Naive thymus-derived CD8-positive, alpha-beta T cell (primary cell): Measurements from ENCODE around the gene LCT. TPM values are rescaled to one million over a fixed set of nuclear protein-coding genes. Genes with fewer than 3 reads are reported as not detected.

Source experiments
- ATAC-seq, 2 donors: fragments of 150-1000 bp; cut with Tn5 transposase in 1 of 2; sonication (Bioruptor Pico), chemical (Tn5 transposase) in 1 of 2; 1 replicate in 1 of 2; 2 replicates in 1 of 2; pipeline ENCODE4 v1.10.0; 2021; ENCODE audit warnings: mild to moderate bottlenecking in 2 of 2, moderate library complexity in 2 of 2
- POLR2A ChIA-PET: fragments of 350-600 bp; sonication (Branson Sonifier 250); formaldehyde crosslinking; loops from one replicate; lab custom pipeline; 2021; ENCODE audit warnings: antibody characterized with exemption; lab: Charles Lee
- DNase-seq, 10 donors: peaks; one replicate each; pipeline versions ENCODE4 v3.0.0 to v3.0.0-alpha.2; 2020 to 2022
- H3K27ac Mint-ChIP-seq, 10 donors: one replicate each; pipeline ENCODE4 v1.8.0; 2020 to 2022; ENCODE audit warnings: mild to moderate bottlenecking in 10 of 10, mixed read lengths in 10 of 10, moderate library complexity in 4 of 10, inconsistent platforms in 1 of 10
- H3K27me3 Mint-ChIP-seq, 5 donors: one replicate each; pipeline ENCODE4 v1.8.0; 2021 to 2022; ENCODE audit warnings: mixed read lengths in 5 of 5
- H3K36me3 Mint-ChIP-seq, 3 donors: one replicate each; pipeline ENCODE4 v1.8.0; 2020 to 2022; ENCODE audit warnings: mixed read lengths in 3 of 3, mild to moderate bottlenecking in 2 of 3, inconsistent platforms in 1 of 3
- H3K4me1 Mint-ChIP-seq, 4 donors: one replicate each; pipeline ENCODE4 v1.8.0; 2021 to 2022; ENCODE audit warnings: mixed read lengths in 4 of 4
- H3K4me3 Mint-ChIP-seq, 10 donors: one replicate each; pipeline ENCODE4 v1.8.0; 2020 to 2022; ENCODE audit warnings: mild to moderate bottlenecking in 10 of 10, mixed read lengths in 10 of 10, moderate library complexity in 6 of 10, inconsistent platforms in 1 of 10
- H3K9me3 Mint-ChIP-seq, 9 donors: one replicate each; pipeline ENCODE4 v1.8.0; 2020 to 2022; ENCODE audit warnings: mixed read lengths in 9 of 9, mild to moderate bottlenecking in 3 of 9, inconsistent platforms in 1 of 9, moderate library complexity in 1 of 9
- polyA plus RNA-seq, 3 donors: library from polyadenylated mRNA; unstranded; fragments of 300-500 nt; fragmentation: Illumina TruSeq; gene quantifications; one replicate each; pipeline ENCODE4 v1.2.3, GENCODE V29; 2021
- total RNA-seq, 8 experiments: library from RNA in 2 of 8; stranded (reverse) in 2 of 8; gene quantifications; one replicate each; pipeline ENCODE4 v1.2.3 and lab custom pipeline; 2021 to 2026

LCT gene
- total and polyA plus RNA-seq, 5 experiments from 2014 or later: 0.22 to 0.36 TPM; not detected in 3

GRCh38 chr2:135829378-135830135 is 7.4 kb downstream of the LCT start:
- DNase-seq: no peak
- Mint-ChIP-seq H3K4me1 (peaks cover 0 to 4% (median 0%) of the 10 kb centered on the region in 4 donors), H3K27ac (peak overlapping the region in 1 of 10 donors; percentile 52), H3K4me3 (no peak overlapping the region), H3K27me3 (no peaks in the 10 kb centered on the region), H3K36me3 (no peaks in the 10 kb centered on the region), H3K9me3 (no peaks in the 10 kb centered on the region)
- POLR2A ChIA-PET: no interaction called here
- no peak for ATAC-seq

GRCh38 chr2:135826544-135826943 is 10.4 kb downstream of the LCT start:
- H3K4me1 Mint-ChIP-seq: peaks cover 0 to 5% (median under 1%) of the 10 kb centered on the region in 4 donors
- ATAC-seq: no peak
- no peak for DNase-seq
- peaks cover 0 to 14% (median 10%) of the 10 kb centered on the region in 9 donors for H3K9me3 Mint-ChIP-seq
- no peak overlapping the region for H3K4me3 Mint-ChIP-seq
- H3K36me3 Mint-ChIP-seq: peaks cover 0 to 13% (median 11%) of the 10 kb centered on the region in 3 donors
- H3K27me3 Mint-ChIP-seq: no peaks in the 10 kb centered on the region
- POLR2A ChIA-PET: no interaction called here
- H3K27ac Mint-ChIP-seq: no peak overlapping the region

- DNase-seq: no peak
Measured at GRCh38 chr2:135825550-135826176, 11.3 kb downstream of the LCT start.

GRCh38 chr2:135825131-135825530 is 11.9 kb downstream of the LCT start:
- DNase-seq (no peak), ATAC-seq (no peak)
- Mint-ChIP-seq H3K36me3 (peaks cover 0 to 13% (median 11%) of the 10 kb centered on the region in 3 donors), H3K4me1 (peaks cover 3 to 17% (median 13%) of the 10 kb centered on the region in 4 donors), H3K4me3 (peak overlapping the region in 1 of 10 donors; percentile 15), H3K27ac (no peak overlapping the region), H3K27me3 (no peaks in the 10 kb centered on the region), H3K9me3 (peaks cover 0 to 14% (median 10%) of the 10 kb centered on the region in 9 donors)
- POLR2A ChIA-PET: no interaction called here

More at GRCh38 chr2:135825550-135826176, 11.3 kb downstream of the LCT start:
- Mint-ChIP-seq H3K9me3 (peaks cover 0 to 14% (median 10%) of the 10 kb centered on the region in 9 donors), H3K36me3 (peaks cover 0 to 13% (median 11%) of the 10 kb centered on the region in 3 donors), H3K27me3 (no peaks in the 10 kb centered on the region), H3K4me1 (peaks cover 0 to 12% (median 8%) of the 10 kb centered on the region in 4 donors), H3K4me3 (no peak overlapping the region), H3K27ac (no peak overlapping the region)
- no peak for ATAC-seq
- POLR2A ChIA-PET: no interaction called here

GRCh38 chr2:135822855-135823254 is 14.1 kb downstream of the LCT start:
- Mint-ChIP-seq H3K27ac (no peak overlapping the region), H3K9me3 (peaks cover 0 to 14% (median 10%) of the 10 kb centered on the region in 9 donors), H3K27me3 (no peaks in the 10 kb centered on the region), H3K4me3 (no peak overlapping the region), H3K36me3 (peaks cover 0 to 13% (median 11%) of the 10 kb centered on the region in 3 donors), H3K4me1 (peaks cover 6 to 27% (median 24%) of the 10 kb centered on the region in 4 donors)
- DNase-seq: no peak
- no peak for ATAC-seq
- POLR2A ChIA-PET: no interaction called here

GRCh38 chr2:135821190-135821589 is 15.8 kb downstream of the LCT start:
- DNase-seq: no peak
- no peaks in the 10 kb centered on the region for H3K27me3 Mint-ChIP-seq
- peak overlapping the region in 5 of 10 donors; percentile 21 to 71 (median 62) for H3K4me3 Mint-ChIP-seq
- H3K4me1 Mint-ChIP-seq: peaks cover 6 to 27% (median 24%) of the 10 kb centered on the region in 4 donors
- H3K9me3 Mint-ChIP-seq: peaks cover 0 to 14% (median 10%) of the 10 kb centered on the region in 9 donors
- POLR2A ChIA-PET: interaction anchor here (1.0 kb wide), 1 partner anchor 54 kb away, joined by 3 read pairs; no protein-coding TSS in a partner anchor
- ATAC-seq: no peak
- peaks cover 0 to 13% (median 11%) of the 10 kb centered on the region in 3 donors for H3K36me3 Mint-ChIP-seq
- H3K27ac Mint-ChIP-seq: peak overlapping the region in 2 of 10 donors; percentile 16 to 51

GRCh38 chr2:135820003-135820618 is 16.9 kb downstream of the LCT start:
- H3K27ac Mint-ChIP-seq: peak overlapping the region in 9 of 10 donors; percentile 7 to 89 (median 57)

GRCh38 chr2:135818937-135819610 is 17.9 kb downstream of the LCT start:
- DNase-seq (peak in 1 of 10 donors; percentile 17), ATAC-seq (no peak)
- POLR2A ChIA-PET: no interaction called here
- Mint-ChIP-seq H3K27me3 (no peaks in the 10 kb centered on the region), H3K27ac (peak overlapping the region in 3 of 10 donors; percentile 22 to 56 (median 36)), H3K4me1 (peaks cover 6 to 27% (median 23%) of the 10 kb centered on the region in 4 donors), H3K9me3 (peaks cover 0 to 14% (median 10%) of the 10 kb centered on the region in 9 donors), H3K36me3 (peaks cover 0 to 13% (median 11%) of the 10 kb centered on the region in 3 donors), H3K4me3 (peak overlapping the region in 4 of 10 donors; percentile 28 to 70 (median 56))

More at GRCh38 chr2:135820003-135820618, 16.9 kb downstream of the LCT start:
- DNase-seq (peak; percentile 15 to 78 (median 64)), ATAC-seq (peak; percentile 97)
- H3K4me3 Mint-ChIP-seq: peak overlapping the region; percentile 56 to 83 (median 68)
- peaks cover 0 to 13% (median 11%) of the 10 kb centered on the region in 3 donors for H3K36me3 Mint-ChIP-seq
- POLR2A ChIA-PET: interaction anchor here (1.0 kb wide), 1 partner anchor 55 kb away, joined by 3 read pairs; no protein-coding TSS in a partner anchor
- H3K4me1 Mint-ChIP-seq: peaks cover 6 to 27% (median 22%) of the 10 kb centered on the region in 4 donors
- H3K27me3 Mint-ChIP-seq: no peaks in the 10 kb centered on the region
- peaks cover 0 to 14% (median 10%) of the 10 kb centered on the region in 9 donors for H3K9me3 Mint-ChIP-seq

- POLR2A ChIA-PET: no interaction called here
- H3K4me3 Mint-ChIP-seq: no peak overlapping the region
- no peak overlapping the region for H3K27ac Mint-ChIP-seq
- peaks cover 6 to 27% (median 23%) of the 10 kb centered on the region in 4 donors for H3K4me1 Mint-ChIP-seq
- peaks cover 0 to 8% (median 5%) of the 10 kb centered on the region in 9 donors for H3K9me3 Mint-ChIP-seq
- ATAC-seq (no peak), DNase-seq (no peak)
- H3K36me3 Mint-ChIP-seq: peaks cover 0 to 8% (median 5%) of the 10 kb centered on the region in 3 donors
- no peaks in the 10 kb centered on the region for H3K27me3 Mint-ChIP-seq
Measured at GRCh38 chr2:135817951-135818350, 19.0 kb downstream of the LCT start.

- peaks cover 6 to 27% (median 23%) of the 10 kb centered on the region in 4 donors for H3K4me1 Mint-ChIP-seq
- POLR2A ChIA-PET: no interaction called here
- H3K27me3 Mint-ChIP-seq: no peaks in the 10 kb centered on the region
- DNase-seq: no peak
- no peak overlapping the region for H3K27ac Mint-ChIP-seq
- ATAC-seq: no peak
- no peak overlapping the region for H3K4me3 Mint-ChIP-seq
- H3K36me3 Mint-ChIP-seq: peaks cover 0 to 4% (median under 1%) of the 10 kb centered on the region in 3 donors
- H3K9me3 Mint-ChIP-seq: peaks cover 0 to 4% (median 2%) of the 10 kb centered on the region in 9 donors
Measured at GRCh38 chr2:135817466-135817865, 19.5 kb downstream of the LCT start.

- POLR2A ChIA-PET: no interaction called here
- peak overlapping the region in 1 of 10 donors; percentile 28 for H3K27ac Mint-ChIP-seq
- peaks cover 6 to 14% (median 12%) of the 10 kb centered on the region in 4 donors for H3K4me1 Mint-ChIP-seq
- H3K36me3 Mint-ChIP-seq: no peaks in the 10 kb centered on the region
- H3K4me3 Mint-ChIP-seq: no peak overlapping the region
- no peaks in the 10 kb centered on the region for H3K27me3 Mint-ChIP-seq
- DNase-seq: no peak
- H3K9me3 Mint-ChIP-seq: peaks cover 0 to 3% (median 0%) of the 10 kb centered on the region in 9 donors
- ATAC-seq: no peak
Measured at GRCh38 chr2:135815269-135815668, 21.7 kb downstream of the LCT start.
